Stimulated activated naive CD8-positive, alpha-beta T cell treated with anti-CD3 and anti-CD28 coated beads, Interleukin-15, Interleukin-2, amounts not matched to agents 100 ng/mL and 50 ng/mL, for 24 hours (primary cell): ENCODE results near the gene ARID5B.
"Not testable (repeated sequence)": the region's sequence is repeated elsewhere in the genome, so short reads cannot be mapped to it uniquely, and the experiment has no call there.

Experiments used
- H3K27ac Mint-ChIP-seq: one replicate; pipeline ENCODE4 v1.8.0; 2021; ENCODE audit warnings: mild to moderate bottlenecking, mixed read lengths
- H3K27me3 Mint-ChIP-seq: one replicate; pipeline ENCODE4 v1.8.0; 2021; ENCODE audit warnings: mixed read lengths
- H3K36me3 Mint-ChIP-seq: one replicate; pipeline ENCODE4 v1.8.0; 2021; ENCODE audit warnings: low read depth, mixed read lengths
- H3K4me1 Mint-ChIP-seq: one replicate; pipeline ENCODE4 v1.8.0; 2021; ENCODE audit warnings: low read depth, mixed read lengths
- H3K4me3 Mint-ChIP-seq: one replicate; pipeline ENCODE4 v1.8.0; 2021; ENCODE audit warnings: mild to moderate bottlenecking, mixed read lengths
- H3K9me3 Mint-ChIP-seq: one replicate; pipeline ENCODE4 v1.8.0; 2021; ENCODE audit warnings: mixed read lengths

ARID5B gene

GRCh38 chr10:61900829-61901792 is at the start of gene ARID5B:
TSS of gene ARID5B (plus strand) at chr10:61901699. CDS start at chr10:61901710, 11 bp downstream.
- Mint-ChIP-seq H3K36me3 (peaks cover 6% of the 10 kb centered on the region), H3K27ac (peak within 1 kb of the TSS; percentile 100), H3K4me3 (peak within 1 kb of the TSS; percentile 92), H3K9me3 (no peaks in the 10 kb centered on the region), H3K27me3 (no peaks in the 10 kb centered on the region), H3K4me1 (peaks cover 59% of the 10 kb centered on the region)

DNA sequence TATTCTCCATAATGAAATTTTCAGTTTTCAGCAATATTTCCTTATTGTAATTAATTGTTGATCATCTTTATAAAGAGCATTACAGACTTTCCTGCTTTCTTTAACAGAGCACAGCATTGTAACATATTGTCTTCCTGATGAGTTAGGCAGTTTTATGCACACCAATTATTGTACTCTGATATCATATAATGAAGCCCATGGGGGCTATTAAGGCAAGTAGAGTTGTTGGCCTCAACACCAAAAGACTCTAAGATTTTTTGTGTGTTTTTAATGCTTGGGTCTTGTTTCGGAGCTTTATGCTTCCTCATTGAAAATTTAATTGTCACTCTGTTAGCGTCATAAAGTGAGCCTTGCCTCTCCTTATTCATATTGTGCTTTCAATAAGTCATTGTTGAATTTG is 49.2 kb upstream of the ARID5B start:
- H3K9me3 Mint-ChIP-seq = no peaks in the 10 kb centered on the region
- peaks cover 2% of the 10 kb centered on the region for H3K4me1 Mint-ChIP-seq
- H3K27me3 Mint-ChIP-seq = peaks cover 6% of the 10 kb centered on the region
- no peaks in the 10 kb centered on the region for H3K36me3 Mint-ChIP-seq
- H3K27ac Mint-ChIP-seq = no peak overlapping the region
- H3K4me3 Mint-ChIP-seq = no peak overlapping the region

- no peaks in the 10 kb centered on the region for H3K36me3 Mint-ChIP-seq
- no peak overlapping the region for H3K27ac Mint-ChIP-seq
- H3K4me1 Mint-ChIP-seq = no peaks in the 10 kb centered on the region
- H3K4me3 Mint-ChIP-seq = no peak overlapping the region
- H3K9me3 Mint-ChIP-seq = no peaks in the 10 kb centered on the region
- peaks cover 6% of the 10 kb centered on the region for H3K27me3 Mint-ChIP-seq
These were observed 45.7 kb upstream of the ARID5B start for GRCh38 chr10:61855771-61856170.

DNA sequence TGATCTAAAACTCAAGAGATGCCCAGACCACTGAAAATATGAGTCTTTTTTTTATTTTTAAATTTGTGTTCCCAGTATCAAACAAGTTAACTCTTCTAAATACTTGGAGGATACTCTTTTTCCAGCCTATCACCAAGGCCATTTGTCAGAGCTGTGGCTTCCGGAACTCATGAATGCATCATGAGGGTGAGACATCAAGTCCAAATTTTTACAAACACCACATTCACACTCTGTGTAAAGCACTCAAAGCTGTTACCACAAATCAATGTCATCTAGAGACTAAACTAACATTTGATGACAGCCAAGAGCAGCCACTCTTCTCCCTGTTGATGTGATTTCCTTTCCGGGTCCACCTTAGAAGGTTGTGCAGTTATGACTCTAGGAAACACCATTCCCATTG is 43.8 kb upstream of the ARID5B start:
- H3K9me3 Mint-ChIP-seq = no peaks in the 10 kb centered on the region
- H3K27me3 Mint-ChIP-seq = peaks cover 2% of the 10 kb centered on the region
- no peak overlapping the region for H3K4me3 Mint-ChIP-seq
- H3K4me1 Mint-ChIP-seq = no peaks in the 10 kb centered on the region
- H3K27ac Mint-ChIP-seq = no peak overlapping the region
- H3K36me3 Mint-ChIP-seq = no peaks in the 10 kb centered on the region

- Mint-ChIP-seq H3K4me1 (no peaks in the 10 kb centered on the region), H3K27me3 (no peaks in the 10 kb centered on the region), H3K9me3 (no peaks in the 10 kb centered on the region), H3K4me3 (no peak overlapping the region), H3K36me3 (no peaks in the 10 kb centered on the region), H3K27ac (no peak overlapping the region)
These were observed 41.7 kb upstream of the ARID5B start for GRCh38 chr10:61859786-61860185.

GRCh38 chr10:61860964-61861758 is 40.3 kb upstream of the ARID5B start:
- Mint-ChIP-seq H3K9me3 (no peaks in the 10 kb centered on the region), H3K36me3 (no peaks in the 10 kb centered on the region), H3K4me1 (no peaks in the 10 kb centered on the region), H3K4me3 (no peak overlapping the region), H3K27me3 (no peaks in the 10 kb centered on the region), H3K27ac (no peak overlapping the region)

- no peaks in the 10 kb centered on the region for H3K9me3 Mint-ChIP-seq
- peaks cover 4% of the 10 kb centered on the region for H3K4me1 Mint-ChIP-seq
- H3K27ac Mint-ChIP-seq = no peak overlapping the region
- no peaks in the 10 kb centered on the region for H3K36me3 Mint-ChIP-seq
- H3K27me3 Mint-ChIP-seq = no peaks in the 10 kb centered on the region
- no peak overlapping the region for H3K4me3 Mint-ChIP-seq
These were observed 37.5 kb upstream of the ARID5B start for GRCh38 chr10:61863981-61864380.

- H3K27me3 Mint-ChIP-seq = peaks cover 4% of the 10 kb centered on the region
- peaks cover 4% of the 10 kb centered on the region for H3K4me1 Mint-ChIP-seq
- H3K9me3 Mint-ChIP-seq = no peaks in the 10 kb centered on the region
- H3K36me3 Mint-ChIP-seq = no peaks in the 10 kb centered on the region
- no peak overlapping the region for H3K27ac Mint-ChIP-seq
- H3K4me3 Mint-ChIP-seq = peak overlapping the region; percentile 48
These were observed 34.7 kb upstream of the ARID5B start for GRCh38 chr10:61866700-61867368.

- Mint-ChIP-seq H3K27ac (peak overlapping the region; percentile 36), H3K4me3 (peak overlapping the region; percentile 48)
- not testable (repeated sequence) for H3K9me3 Mint-ChIP-seq, H3K4me1 Mint-ChIP-seq, H3K36me3 Mint-ChIP-seq, H3K27me3 Mint-ChIP-seq
These were observed 34.1 kb upstream of the ARID5B start for GRCh38 chr10:61867374-61867773.

GRCh38 chr10:61867817-61868216 is 33.7 kb upstream of the ARID5B start:
- peak overlapping the region; percentile 63 for H3K4me3 Mint-ChIP-seq
- not testable (repeated sequence) for H3K9me3 Mint-ChIP-seq, H3K4me1 Mint-ChIP-seq, H3K27ac Mint-ChIP-seq, H3K27me3 Mint-ChIP-seq, H3K36me3 Mint-ChIP-seq

GRCh38 chr10:61869041-61869675 is 32.3 kb upstream of the ARID5B start:
- Mint-ChIP-seq H3K4me1 (peaks cover 4% of the 10 kb centered on the region), H3K27me3 (peaks cover 4% of the 10 kb centered on the region), H3K9me3 (no peaks in the 10 kb centered on the region), H3K36me3 (no peaks in the 10 kb centered on the region), H3K4me3 (no peak overlapping the region), H3K27ac (no peak overlapping the region)

GRCh38 chr10:61869774-61870525 is 31.5 kb upstream of the ARID5B start:
- no peak overlapping the region for H3K27ac Mint-ChIP-seq
- peaks cover 4% of the 10 kb centered on the region for H3K4me1 Mint-ChIP-seq
- no peaks in the 10 kb centered on the region for H3K9me3 Mint-ChIP-seq
- H3K4me3 Mint-ChIP-seq = no peak overlapping the region
- H3K27me3 Mint-ChIP-seq = peaks cover 10% of the 10 kb centered on the region
- no peaks in the 10 kb centered on the region for H3K36me3 Mint-ChIP-seq

DNA sequence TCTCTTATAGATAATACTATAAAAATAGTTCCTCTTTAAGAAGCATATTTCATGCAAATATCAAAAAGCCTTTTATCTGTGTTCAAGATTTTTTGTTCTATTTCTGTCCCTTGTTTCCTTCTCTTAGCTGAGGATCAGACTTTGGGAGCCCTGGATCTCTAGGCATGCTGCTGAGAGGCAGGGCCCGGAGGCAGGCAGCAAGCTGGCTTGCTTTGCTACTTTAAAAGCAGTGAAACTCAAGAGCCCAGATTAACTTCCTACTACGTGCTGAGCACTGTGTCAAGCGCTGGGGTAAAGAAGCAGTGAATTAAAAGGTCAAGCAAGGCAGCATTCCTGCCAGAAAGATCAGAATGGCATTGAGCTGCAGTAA is 31.0 kb upstream of the ARID5B start:
- Mint-ChIP-seq H3K27me3 (peaks cover 15% of the 10 kb centered on the region), H3K4me1 (peaks cover 4% of the 10 kb centered on the region), H3K27ac (no peak overlapping the region), H3K9me3 (no peaks in the 10 kb centered on the region), H3K36me3 (no peaks in the 10 kb centered on the region), H3K4me3 (no peak overlapping the region)

- H3K4me1 Mint-ChIP-seq = peaks cover 4% of the 10 kb centered on the region
- H3K27me3 Mint-ChIP-seq = peaks cover 15% of the 10 kb centered on the region
- H3K9me3 Mint-ChIP-seq = no peaks in the 10 kb centered on the region
- no peak overlapping the region for H3K27ac Mint-ChIP-seq
- no peaks in the 10 kb centered on the region for H3K36me3 Mint-ChIP-seq
- H3K4me3 Mint-ChIP-seq = no peak overlapping the region
These were observed 30.0 kb upstream of the ARID5B start for GRCh38 chr10:61871487-61871886.
